Measurements from ENCODE around the gene STARD3.

STARD3 gene

DNA sequence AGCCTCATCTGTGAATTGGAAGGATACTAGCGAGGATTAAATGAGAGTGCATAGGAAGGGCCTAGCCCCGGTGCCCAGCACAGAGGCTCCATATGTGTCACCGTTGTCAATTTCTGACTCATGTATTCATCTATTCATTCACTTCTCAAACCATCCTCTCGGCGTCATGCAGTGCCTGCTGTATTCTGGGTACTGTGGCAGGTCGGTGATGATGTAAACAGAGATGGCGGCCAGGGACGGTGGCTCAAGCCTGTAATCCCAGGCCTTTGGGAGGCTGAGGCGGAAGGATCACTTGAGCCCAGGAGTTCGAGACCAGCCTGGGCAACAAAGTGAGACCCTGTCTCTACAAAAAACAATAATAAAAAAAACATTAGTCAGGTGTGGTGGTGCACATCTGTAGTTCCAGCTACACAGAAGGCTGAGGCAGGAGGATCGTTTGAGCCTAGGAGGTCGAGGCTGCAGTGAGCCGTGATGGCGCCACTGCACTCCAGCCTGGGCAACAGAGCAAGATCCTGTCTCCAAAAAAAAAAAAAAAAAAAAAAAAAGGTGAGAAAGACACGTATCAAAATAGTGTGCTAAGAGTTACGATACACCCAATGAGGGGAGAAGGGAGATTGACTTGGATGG lies 14.5 kb upstream of the STARD3 start:
- H3K9me3 Mint-ChIP-seq = no peaks in the 10 kb centered on the region
- peak overlapping the region; percentile 77 for H3K4me3 Mint-ChIP-seq
- peak overlapping the region; percentile 82 for H3K27ac Mint-ChIP-seq
- ATAC-seq (ENCODE audit: low read depth) (peak; percentile 47), DNase-seq (ENCODE audit: low spot score in 2 of 2) (no peak)
- no peaks in the 10 kb centered on the region for H3K36me3 Mint-ChIP-seq
- peaks cover 29% of the 10 kb centered on the region for H3K4me1 Mint-ChIP-seq
- H3K27me3 Mint-ChIP-seq = peaks cover 14% of the 10 kb centered on the region

DNA sequence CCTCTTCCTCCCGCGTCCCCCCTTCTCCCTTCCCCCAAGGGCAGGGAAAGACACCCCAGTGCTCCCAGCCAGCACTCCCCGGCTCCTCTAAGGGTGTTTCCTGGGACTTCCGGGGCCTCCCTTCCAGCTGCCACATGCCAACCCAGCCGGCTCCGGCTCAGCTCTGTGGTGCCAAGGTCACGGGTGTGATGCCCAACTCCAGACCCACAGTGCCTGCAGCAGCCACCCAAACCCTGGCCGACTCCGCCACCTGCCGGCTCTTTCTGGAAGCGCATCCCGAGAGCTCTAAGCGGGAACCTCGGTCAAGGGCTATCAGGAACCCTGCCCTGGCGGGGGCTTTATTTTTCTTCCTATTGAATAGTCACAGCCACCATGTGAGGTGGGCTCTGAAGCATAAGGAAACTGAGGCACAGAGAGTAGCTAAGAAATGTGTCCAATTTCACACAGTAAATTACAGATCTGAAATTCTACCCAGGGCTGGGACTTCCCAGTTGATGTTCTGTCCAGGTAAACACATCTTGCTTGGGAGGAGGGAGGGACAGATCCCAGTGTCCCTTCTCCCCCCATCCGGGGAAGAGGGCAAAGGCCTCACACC lies 13.5 kb upstream of the STARD3 start:
- Mint-ChIP-seq H3K27ac (no peak overlapping the region), H3K36me3 (no peaks in the 10 kb centered on the region), H3K9me3 (no peaks in the 10 kb centered on the region), H3K4me1 (peaks cover 25% of the 10 kb centered on the region), H3K4me3 (peak overlapping the region; percentile 55), H3K27me3 (peaks cover 18% of the 10 kb centered on the region)
- ATAC-seq (ENCODE audit: low read depth) (peak; percentile 65), DNase-seq (ENCODE audit: low spot score in 2 of 2) (peak; percentile 90 to 97)

DNA sequence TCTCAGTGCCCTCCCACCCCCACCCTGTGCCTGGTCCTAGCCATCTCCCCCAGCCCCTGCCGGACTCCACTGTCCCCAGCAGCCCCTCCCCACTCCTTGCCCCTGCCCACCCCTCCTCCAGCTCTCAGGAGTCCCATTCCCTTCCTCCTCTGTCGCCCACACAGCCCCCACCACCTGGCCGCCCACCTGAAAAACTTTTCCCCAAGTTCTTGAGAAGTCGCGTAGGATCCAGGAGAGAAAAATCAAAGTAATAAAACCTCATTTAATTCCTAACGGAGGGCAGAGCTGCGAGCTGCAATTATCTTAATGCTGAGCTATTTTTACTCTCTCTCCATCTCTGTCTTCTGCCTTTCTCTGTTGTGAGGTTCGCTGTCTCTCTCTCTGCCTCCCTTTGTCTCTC lies 12.6 kb upstream of the STARD3 start:
- Mint-ChIP-seq H3K4me1 (peaks cover 26% of the 10 kb centered on the region), H3K27me3 (peaks cover 20% of the 10 kb centered on the region), H3K27ac (no peak overlapping the region)

DNA sequence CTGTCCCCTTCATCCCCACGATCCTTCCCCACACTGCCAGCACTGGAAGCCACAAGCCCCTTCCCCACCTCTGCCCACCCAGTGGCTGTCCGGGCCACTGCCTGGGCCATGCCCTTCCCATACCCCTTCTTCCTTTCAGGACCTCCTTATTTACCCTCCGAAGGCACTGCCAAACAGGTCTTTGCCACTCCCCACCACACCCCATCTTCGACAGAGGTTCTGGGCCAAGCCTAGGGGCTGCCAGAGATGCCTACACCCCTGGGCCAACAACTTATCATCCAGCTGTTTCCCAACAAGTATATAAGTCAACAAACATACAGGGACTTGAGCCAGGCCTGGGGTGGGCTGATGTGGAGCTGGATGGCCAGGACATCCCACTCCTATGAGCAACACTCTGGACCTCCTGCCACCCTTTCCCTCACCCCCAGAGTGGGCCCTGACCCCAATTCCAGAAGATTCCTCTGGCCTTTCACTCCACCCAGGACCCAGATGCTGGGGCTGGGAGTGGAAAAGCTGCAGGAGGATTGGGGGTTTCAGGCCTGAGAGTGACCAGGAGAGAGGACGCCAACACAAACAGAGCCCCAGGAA lies 11.7 kb upstream of the STARD3 start:
- Mint-ChIP-seq H3K4me3 (no peak overlapping the region), H3K9me3 (no peaks in the 10 kb centered on the region)

More for the DNA sequence above, 12.6 kb upstream of the STARD3 start:
- H3K4me3 Mint-ChIP-seq = no peak overlapping the region
- no peaks in the 10 kb centered on the region for H3K36me3 Mint-ChIP-seq
- ATAC-seq (ENCODE audit: low read depth) (no peak), DNase-seq (ENCODE audit: low spot score in 2 of 2) (no peak)
- no peaks in the 10 kb centered on the region for H3K9me3 Mint-ChIP-seq

DNA sequence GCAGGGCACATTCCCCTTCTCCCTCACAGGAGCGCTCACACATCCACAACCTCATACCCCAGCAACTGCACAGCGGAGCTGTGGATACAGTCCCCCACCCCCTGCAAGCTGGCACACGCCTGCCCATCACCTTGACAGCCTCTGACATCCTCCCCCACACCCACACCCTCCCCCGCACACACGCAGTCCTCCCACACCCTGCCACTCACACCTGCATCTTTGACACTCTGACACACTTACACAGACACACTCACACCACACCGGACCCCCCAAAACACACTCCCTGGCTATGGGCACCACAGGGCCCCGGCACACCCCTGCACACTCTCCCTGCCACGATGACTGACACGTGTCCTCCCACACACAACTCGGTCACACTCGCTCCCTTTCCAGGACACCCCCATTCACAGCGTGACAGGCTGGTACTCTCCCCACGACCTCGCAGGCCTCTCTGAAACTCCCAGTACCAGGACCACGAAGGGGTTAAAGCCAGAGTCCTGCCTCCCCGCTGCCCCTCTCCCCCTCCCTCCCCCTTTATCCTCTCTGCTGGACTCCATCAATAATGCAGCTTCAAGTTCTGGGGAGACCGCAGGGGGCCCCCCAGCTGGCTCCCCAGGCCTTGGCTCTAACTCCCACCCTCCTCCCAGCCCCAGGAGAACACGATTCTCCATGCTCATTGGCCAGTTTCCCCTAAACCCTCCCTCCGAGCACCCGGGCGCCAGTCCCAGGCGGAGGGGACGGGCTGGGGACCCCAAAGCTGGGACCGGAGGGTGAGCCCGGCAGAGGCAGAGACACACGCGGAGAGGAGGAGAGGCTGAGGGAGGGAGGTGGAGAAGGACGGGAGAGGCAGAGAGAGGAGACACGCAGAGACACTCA lies 10.5 kb upstream of the STARD3 start, which contains the start of gene PPP1R1B:
PPP1R1B (plus strand) TSS at position 782 of the 876 bp plus-strand sequence. CDS start 441 bp downstream, outside the sequence.
- H3K27ac Mint-ChIP-seq = no peak within 1 kb of the TSS
- peak within 1 kb of the TSS; percentile 79 for H3K4me3 Mint-ChIP-seq
- ATAC-seq (ENCODE audit: low read depth) (no peak), DNase-seq (ENCODE audit: low spot score in 2 of 2) (no peak)
- H3K9me3 Mint-ChIP-seq = no peaks in the 10 kb centered on the region
- H3K36me3 Mint-ChIP-seq = no peaks in the 10 kb centered on the region
- peaks cover 26% of the 10 kb centered on the region for H3K4me1 Mint-ChIP-seq
- H3K27me3 Mint-ChIP-seq = peaks cover 25% of the 10 kb centered on the region

More for the DNA sequence above, 11.7 kb upstream of the STARD3 start:
- DNase-seq (ENCODE audit: low spot score in 2 of 2) (no peak), ATAC-seq (ENCODE audit: low read depth) (no peak)
- no peak overlapping the region for H3K27ac Mint-ChIP-seq
- peaks cover 26% of the 10 kb centered on the region for H3K4me1 Mint-ChIP-seq
- H3K27me3 Mint-ChIP-seq = peaks cover 22% of the 10 kb centered on the region
- H3K36me3 Mint-ChIP-seq = no peaks in the 10 kb centered on the region

DNA sequence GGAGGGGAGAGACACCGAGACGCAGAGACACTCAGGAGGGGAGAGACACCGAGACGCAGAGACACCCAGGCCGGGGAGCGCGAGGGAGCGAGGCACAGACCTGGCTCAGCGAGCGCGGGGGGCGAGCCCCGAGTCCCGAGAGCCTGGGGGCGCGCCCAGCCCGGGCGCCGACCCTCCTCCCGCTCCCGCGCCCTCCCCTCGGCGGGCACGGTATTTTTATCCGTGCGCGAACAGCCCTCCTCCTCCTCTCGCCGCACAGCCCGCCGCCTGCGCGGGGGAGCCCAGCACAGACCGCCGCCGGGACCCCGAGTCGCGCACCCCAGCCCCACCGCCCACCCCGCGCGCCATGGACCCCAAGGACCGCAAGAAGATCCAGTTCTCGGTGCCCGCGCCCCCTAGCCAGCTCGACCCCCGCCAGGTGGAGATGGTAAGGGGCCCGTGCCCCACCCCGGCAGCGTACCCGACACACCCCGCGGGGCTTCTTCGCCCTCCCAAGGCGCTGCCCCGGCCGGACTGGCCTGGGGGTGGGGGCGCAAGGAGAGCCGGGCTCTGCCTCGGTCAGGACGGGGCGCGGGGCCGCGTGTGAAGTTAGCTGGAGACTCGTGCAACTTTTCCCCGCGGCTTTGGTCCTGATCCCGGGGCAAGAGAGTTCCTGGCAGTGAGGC lies 9.8 kb upstream of the STARD3 start:
- Mint-ChIP-seq H3K36me3 (no peaks in the 10 kb centered on the region), H3K4me1 (peaks cover 24% of the 10 kb centered on the region), H3K27me3 (peaks cover 31% of the 10 kb centered on the region), H3K27ac (no peak overlapping the region), H3K9me3 (no peaks in the 10 kb centered on the region), H3K4me3 (peak overlapping the region; percentile 79)
- DNase-seq (ENCODE audit: low spot score in 2 of 2) (no peak), ATAC-seq (ENCODE audit: low read depth) (no peak)

DNA sequence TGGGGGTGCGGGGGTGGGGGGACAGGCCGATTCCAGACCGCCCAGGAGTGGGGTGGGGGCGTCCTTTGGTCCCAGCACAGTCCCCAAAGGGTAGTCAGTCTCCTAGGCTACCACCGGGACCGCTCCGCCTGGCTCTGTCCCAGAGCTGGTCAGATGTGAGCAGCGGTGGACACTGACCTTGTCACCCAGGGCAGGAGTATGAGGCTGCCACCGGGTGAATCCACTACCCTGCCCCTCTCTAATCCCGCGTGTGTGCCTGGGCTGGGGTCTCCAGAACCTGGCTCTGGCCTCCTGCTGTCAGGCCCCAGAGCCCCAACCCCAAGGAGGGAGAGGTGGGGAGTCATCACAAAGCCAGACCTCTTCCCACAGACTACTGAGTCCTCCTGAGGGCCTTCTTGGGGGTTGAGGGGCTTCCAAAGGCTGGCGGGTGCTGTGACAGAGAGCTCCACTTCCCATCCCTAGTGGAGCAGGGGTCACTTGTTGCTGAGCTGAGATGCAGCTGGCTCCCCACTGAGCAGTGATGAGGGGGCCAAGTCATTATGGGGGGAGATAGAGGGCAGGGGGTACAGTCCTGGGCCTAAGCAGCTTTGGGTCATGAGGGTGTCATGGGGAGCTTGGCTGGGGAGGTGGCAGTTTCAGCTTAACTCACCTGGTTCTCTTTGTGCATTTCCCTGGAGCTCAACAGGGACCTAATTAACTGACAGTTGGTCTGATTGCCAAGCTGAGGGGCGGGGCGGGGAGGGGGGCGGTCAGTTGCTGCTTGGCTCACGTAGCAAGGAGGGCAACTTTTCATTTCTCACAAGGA lies 9.0 kb upstream of the STARD3 start:
- DNase-seq (ENCODE audit: low spot score in 2 of 2) (no peak), ATAC-seq (ENCODE audit: low read depth) (no peak)
- Mint-ChIP-seq H3K4me3 (peak overlapping the region; percentile 16), H3K4me1 (peaks cover 20% of the 10 kb centered on the region), H3K27me3 (peaks cover 31% of the 10 kb centered on the region), H3K9me3 (no peaks in the 10 kb centered on the region), H3K36me3 (no peaks in the 10 kb centered on the region), H3K27ac (no peak overlapping the region)

DNA sequence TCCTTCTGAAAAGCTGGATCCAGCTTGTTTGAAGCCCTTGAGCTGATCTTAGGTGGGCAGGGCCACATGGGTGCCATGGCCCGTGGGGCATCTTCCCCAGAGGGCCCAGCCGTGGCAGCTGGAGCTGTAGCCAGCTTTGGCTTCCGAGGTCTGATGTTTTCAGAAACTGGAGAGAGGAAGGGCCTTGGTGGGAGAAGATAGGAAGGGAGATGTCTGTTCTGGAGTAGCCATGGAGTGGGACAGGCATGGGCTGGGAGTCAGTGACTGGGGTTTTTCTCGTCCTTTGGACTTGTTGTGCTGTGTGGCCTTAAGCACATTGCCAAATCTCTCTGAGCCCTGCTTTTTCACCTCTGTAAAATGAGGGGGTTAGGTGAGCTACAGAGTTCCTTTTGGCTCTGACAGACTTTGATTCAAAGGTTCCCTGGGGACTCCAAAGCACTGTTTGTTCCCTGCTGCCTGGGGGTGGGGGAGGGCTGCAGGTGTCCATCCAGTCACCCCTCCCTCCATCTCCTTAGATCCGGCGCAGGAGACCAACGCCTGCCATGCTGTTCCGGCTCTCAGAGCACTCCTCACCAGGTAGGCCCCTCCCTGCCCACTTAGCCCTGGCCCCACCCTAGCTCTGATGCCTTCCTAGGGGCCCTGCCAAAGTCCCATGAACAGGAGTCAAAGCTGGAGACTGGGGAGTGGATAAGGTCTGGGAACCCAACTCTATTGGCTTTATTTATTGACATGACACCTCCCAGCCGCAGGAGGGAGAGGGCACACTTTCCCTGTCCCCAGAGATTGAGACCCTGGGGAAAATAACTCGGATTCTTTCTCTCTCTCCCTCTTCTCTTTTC lies 8.1 kb upstream of the STARD3 start:
- H3K27ac Mint-ChIP-seq = no peak overlapping the region

DNA sequence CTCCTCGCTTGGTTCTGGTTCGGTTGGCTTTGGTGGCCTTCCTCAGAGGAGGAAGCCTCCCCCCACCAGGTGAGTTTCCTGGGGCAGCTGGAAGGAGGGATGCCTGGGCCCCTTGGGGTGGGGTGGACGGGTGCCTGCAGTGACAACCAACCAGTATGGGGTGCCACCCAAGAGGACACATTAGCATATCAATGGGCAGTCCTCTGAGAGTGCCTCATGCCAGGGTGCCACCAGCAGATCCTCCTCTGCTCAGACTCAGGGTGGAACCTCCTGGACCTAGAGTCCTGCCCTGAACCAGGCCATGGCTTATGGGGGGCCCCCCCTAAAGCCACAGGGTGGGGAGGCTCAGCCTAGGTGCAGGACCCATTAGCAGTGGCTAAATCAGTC lies 7.5 kb upstream of the STARD3 start:
- H3K27ac Mint-ChIP-seq = no peak overlapping the region
- no peaks in the 10 kb centered on the region for H3K36me3 Mint-ChIP-seq
- ATAC-seq (ENCODE audit: low read depth) = no peak
- no peaks in the 10 kb centered on the region for H3K9me3 Mint-ChIP-seq
- DNase-seq (ENCODE audit: low spot score in 2 of 2) = no peak
- H3K27me3 Mint-ChIP-seq = peaks cover 31% of the 10 kb centered on the region
- peaks cover 18% of the 10 kb centered on the region for H3K4me1 Mint-ChIP-seq
- H3K4me3 Mint-ChIP-seq = no peak overlapping the region

More for the DNA sequence above, 8.1 kb upstream of the STARD3 start:
- H3K9me3 Mint-ChIP-seq = no peaks in the 10 kb centered on the region
- DNase-seq (ENCODE audit: low spot score in 2 of 2) (no peak), ATAC-seq (ENCODE audit: low read depth) (no peak)
- H3K27me3 Mint-ChIP-seq = peaks cover 31% of the 10 kb centered on the region
- no peaks in the 10 kb centered on the region for H3K36me3 Mint-ChIP-seq
- peaks cover 19% of the 10 kb centered on the region for H3K4me1 Mint-ChIP-seq
- no peak overlapping the region for H3K4me3 Mint-ChIP-seq

DNA sequence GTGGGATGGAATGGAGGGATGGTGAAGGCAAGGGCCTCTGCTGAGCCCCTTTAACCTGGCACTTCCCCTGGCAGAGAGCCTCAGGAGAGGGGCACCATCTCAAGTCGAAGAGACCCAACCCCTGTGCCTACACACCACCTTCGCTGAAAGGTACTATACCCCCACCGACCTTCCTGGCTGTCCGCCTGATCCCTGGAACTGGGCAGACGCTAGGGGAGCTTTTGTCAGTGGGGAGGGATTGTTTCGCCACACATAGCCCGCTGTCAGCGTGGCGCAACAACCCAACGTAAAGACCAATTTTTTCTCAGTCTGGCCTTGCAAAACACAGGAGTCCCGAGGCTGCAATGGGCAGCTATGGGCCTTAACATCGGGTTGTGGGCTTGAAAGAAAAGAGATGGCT lies 7.0 kb upstream of the STARD3 start:
- ATAC-seq (ENCODE audit: low read depth) = no peak
- Mint-ChIP-seq H3K27ac (no peak overlapping the region), H3K4me3 (no peak overlapping the region), H3K9me3 (no peaks in the 10 kb centered on the region), H3K4me1 (peaks cover 16% of the 10 kb centered on the region), H3K36me3 (no peaks in the 10 kb centered on the region), H3K27me3 (peaks cover 29% of the 10 kb centered on the region)
- DNase-seq (ENCODE audit: low spot score in 2 of 2) = no peak

DNA sequence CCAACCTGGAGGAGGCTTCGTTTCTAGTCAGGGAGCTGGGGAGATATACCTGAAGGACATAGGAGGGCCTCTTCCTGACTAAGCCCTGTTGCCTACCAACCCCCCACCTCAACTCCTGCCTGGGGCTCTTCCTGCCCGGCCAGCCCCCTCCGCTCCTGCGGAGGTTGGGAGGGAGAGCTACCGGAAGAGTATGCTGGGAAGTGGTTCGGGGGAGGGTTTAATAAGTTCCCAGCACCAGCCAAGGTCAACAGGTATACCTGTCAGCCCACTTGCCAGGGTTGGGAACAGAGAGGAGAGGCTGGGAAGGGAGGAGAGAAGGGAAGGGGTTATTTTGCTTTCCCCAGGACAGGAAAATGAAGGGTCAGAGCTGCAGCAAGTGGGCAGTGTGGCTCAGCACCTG lies 5.5 kb upstream of the STARD3 start:
- Mint-ChIP-seq H3K4me1 (peaks cover 12% of the 10 kb centered on the region), H3K36me3 (no peaks in the 10 kb centered on the region), H3K27me3 (peaks cover 19% of the 10 kb centered on the region), H3K9me3 (no peaks in the 10 kb centered on the region), H3K27ac (no peak overlapping the region), H3K4me3 (no peak overlapping the region)
- DNase-seq (ENCODE audit: low spot score in 2 of 2) = no peak
- no peak for ATAC-seq (ENCODE audit: low read depth)

DNA sequence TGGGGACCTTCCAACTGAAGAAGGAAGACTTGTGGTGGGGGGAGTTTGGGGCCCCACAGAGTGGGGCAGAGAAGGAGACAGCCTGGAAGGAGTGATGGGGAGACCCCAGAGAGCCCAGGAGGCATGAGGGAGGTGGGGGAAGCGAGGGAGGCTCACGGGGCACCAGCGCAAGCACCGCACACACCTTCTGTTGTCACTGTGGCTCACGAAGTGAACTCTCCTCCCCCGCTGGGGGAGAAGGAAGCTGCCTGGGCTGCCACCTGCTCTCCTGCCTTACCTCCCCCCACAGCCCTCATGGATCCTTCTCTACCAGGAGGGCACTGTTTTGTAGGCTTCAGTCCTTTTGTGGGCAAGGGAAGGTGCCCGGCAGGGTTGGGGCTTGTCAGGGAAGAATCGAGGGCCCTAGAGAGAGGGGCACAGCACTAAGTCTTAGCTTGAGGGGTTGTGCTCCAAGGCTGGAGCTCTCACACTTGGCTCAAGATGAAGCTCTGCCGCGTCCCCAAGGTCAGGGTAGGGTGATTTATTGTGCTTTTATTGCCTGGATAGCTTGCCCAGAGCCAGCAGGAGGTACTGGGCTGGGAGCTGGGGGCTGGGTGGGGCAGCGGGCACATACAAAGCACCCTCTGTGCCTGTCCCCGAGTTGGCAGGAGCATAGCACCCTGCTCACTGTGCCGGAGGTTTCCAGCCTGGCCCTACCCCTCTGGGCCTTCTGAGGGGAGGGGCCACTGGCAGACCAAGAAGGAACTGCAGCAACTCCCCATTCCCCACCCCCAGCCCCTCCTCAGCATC lies 4.6 kb upstream of the STARD3 start:
- H3K27me3 Mint-ChIP-seq = peaks cover 17% of the 10 kb centered on the region
- no peak overlapping the region for H3K4me3 Mint-ChIP-seq
- H3K27ac Mint-ChIP-seq = no peak overlapping the region
- ATAC-seq (ENCODE audit: low read depth) (no peak), DNase-seq (ENCODE audit: low spot score in 2 of 2) (no peak)
- H3K36me3 Mint-ChIP-seq = no peaks in the 10 kb centered on the region
- H3K9me3 Mint-ChIP-seq = no peaks in the 10 kb centered on the region
- H3K4me1 Mint-ChIP-seq = peaks cover 11% of the 10 kb centered on the region
